GM03348 (cell line): ENCODE results near the gene BRINP3.

Experiments used
- DNase-seq: peaks from one replicate; pipeline ENCODE4 v3.0.0; 2012; ENCODE audit warnings: low spot score

The BRINP3 gene

DNA sequence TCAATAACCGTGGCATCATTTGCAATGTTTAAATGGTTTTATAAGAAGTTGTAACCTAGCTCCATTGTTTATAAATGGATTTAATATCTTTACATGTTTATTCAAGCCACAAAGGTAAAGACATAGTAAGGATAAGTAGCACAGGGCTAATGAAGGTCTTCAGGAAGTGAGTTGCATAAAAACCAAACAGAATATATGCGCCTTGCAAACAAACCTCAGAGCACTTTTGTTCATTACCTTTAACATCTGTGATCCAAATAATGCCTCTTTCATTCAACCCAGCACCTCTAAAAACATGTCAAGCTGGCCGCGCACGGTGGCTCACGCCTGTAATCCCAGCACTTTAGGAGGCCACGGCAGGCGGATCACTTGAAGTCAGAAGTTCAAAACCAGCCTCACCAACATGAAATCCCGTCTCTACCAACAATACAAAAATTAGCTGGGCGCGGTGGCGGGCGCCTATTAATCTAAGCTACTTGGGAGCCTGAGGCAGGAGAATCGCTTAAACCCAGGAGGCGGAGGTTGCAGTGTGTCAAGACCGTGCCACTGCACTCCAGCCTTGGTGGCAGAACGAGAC lies 25.3 kb downstream of the BRINP3 start:
- no peak for DNase-seq

DNA sequence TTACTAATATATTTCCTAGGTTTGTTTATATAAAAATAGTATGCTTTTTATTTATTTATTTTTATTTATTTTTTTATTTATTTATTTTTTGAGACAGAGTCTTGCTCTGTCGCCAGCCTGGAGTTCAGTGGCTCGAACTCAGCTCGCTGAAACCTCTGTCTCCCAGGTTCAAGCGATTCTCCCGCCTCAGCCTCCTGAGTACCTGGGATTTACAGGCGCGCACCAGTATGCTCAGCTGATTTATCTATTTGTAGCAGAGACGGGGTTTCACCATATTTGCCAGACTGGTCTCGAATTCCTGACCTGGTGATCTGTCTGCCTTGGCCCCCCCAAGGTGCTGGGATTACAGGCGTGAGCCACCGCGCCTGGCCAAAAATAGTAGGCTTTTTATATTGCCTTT lies 33.2 kb downstream of the BRINP3 start:
- no peak for DNase-seq

DNA sequence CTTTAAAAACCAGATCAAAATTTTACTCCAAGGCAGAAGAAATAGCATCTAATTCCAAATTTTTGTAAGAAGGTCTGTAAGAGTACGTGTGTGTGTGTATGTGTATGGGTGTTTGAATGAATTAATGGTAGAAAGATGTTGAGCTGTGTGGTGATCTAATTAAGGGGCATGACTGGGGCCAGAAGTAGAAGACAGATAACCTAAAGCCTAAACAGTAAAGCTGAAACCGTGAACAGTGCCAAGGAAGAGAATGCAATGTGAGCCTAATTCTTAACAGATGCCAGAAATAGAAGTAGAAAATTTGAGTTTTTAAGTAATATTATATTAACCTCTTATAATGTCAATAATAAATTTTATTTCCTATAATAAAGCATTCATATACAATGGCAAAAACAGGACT lies 38.2 kb downstream of the BRINP3 start:
- DNase-seq: no peak

DNA sequence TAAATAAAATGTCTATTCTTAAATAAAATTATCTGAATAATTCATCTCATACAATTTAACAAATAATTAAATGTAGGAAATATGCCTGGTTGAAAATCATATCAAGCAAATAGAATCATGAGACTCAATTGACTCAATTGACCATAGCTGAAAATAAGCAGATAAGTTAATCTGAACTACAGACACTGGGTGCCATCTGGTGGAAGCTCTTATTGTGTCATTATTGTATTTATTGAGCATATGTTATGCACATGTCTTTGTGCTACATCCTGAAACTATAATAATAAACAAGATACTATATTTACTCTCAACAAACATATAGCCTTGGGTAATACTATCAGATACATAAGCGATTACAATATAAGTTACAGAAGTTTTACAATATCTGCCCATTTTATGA lies 41.0 kb downstream of the BRINP3 start:
- no peak for DNase-seq

DNA sequence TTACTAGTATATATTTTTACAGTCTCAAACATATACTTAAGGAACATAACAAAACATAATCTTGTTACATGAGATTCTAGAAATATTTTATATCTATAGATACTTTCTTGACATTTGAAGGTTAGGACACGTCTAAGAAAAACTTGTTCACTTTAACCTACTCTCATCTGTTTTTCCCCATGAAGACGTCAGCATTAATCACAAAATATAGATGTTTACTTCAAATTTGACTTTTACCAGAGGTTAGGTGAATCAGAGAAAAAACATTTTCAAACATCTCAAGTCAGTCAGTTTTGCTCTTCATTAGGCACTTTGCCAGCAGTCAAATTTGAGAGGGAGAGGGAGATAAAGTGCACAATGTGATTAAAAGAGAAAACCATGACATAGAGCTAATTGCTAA lies 47.7 kb downstream of the BRINP3 start:
- DNase-seq: no peak

DNA sequence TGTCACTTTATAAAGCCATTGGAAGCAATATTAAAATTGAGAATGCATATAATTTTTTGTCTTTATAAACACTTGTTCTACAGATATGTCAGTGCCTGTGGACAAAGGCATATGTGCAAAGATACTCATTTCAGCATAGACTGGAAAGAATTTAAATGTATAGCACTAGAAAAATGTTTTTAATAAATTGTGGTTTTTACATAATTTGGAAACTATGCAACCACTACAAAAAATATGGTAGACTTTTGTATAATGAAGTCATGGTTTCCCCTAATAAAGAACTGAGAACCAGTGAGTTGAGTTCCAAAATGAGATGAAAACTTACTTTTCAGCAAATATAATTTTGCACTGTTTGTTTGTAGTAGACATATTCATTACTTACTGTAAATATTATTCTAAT lies 48.5 kb downstream of the BRINP3 start:
- no peak for DNase-seq

DNA sequence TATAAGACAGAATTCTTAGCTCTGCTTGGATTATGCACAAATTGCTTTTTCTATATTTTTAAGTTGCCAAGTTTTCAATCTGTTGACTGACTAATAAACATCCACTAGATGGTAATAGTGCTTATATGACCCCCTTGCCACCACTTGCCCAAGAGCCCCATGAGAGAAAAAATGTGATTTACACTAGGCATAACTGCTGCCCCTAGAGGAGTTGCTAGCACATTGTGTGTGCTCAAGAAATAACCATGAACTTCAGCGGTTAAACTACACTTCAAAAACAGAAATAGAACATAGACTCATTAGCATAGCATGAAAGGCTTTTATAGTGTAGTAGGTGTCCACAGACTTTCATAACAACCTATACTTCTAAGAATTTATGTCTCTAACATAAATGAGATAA lies 61.4 kb downstream of the BRINP3 start:
- DNase-seq: no peak

DNA sequence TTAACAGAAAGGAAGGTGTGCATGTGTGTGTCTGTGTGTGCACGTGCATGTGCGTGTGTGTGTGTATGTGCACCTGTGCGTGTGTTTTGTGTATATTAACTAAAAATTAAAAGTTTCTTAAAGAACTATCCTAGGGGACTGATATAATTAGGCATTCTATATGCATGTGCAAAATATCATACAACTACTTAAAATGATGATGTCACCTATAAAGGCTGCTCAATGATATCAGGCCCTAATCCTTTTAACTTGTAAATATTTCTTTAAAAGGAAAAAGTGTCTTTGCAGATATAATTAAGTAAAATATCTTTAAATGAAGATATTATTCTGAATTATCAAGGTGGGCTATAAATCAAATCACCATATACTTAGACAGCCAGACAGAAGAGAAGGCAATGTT lies 64.5 kb downstream of the BRINP3 start:
- no peak for DNase-seq

DNA sequence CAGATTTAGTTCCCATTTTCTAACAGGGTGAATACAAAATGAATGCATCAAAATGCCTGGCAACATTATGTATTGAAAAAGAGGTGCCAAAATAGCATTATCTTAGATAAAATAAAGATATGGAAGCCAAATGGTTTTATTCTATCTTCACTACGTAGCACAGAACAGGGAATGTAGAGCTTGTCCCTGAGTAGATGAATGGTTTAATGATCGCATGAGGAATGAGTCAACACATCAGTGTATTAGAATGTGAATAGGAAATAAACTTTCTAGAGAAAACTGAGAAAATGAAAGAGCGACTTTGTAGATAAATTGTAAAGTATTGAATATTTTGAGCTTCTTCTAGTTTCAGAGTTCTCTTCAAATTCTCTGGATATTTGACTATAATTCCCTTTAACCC lies 74.3 kb downstream of the BRINP3 start:
- no peak for DNase-seq

DNA sequence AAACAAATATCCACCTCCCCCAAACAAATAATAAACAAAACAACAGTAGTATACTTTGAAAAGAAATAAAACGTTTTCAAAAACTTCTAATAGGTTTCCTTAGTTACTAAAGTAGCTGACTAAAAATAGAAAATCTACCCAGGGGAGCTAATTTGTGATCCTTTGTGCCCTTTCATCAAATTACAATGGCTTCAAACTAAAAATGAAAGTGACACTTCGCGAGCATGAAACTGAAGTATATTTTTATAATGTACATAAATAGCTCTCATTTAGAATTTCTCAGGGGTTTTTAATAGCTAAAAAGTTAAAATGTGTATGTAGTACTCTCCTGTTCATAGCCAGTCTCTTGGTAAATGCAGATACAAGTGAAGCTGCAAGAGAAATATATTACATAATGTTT lies 78.4 kb downstream of the BRINP3 start:
- no peak for DNase-seq

DNA sequence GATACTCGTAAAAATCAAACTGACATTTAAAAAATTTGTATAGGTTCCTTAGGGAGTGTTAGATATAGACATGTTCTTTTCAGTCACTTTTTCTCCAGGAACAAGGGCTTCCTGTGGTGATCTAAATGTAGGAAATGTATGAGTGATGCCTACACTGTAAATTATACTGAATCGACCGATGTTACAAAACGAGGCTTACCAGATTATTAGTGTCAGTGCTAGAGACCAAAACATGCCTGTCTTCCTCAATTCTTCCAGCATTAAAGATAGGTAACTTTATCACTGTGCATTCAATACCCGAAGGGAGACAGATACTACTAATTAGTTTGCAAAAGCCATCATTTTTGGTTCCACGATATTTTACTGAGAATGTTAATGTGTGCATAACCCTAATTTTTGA lies 86.1 kb downstream of the BRINP3 start:
- no peak for DNase-seq

DNA sequence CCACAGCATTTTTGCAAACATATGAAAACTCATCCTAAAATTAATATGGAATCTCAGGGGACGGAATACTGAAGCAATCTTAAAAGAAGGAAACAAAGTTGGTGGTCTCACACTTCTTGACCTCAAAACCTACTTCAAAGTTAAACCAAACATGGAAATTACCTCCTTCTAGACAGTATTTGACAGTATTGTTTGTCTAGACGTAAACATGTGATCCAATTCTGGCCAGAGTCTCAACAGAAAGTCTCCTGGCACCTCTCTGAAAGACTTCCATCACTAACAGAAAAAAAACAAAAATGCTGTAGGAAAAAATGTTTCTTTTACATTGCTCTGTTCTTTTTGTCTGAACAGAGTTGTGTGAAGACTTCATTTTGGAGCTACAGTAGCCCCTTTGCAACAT lies 99.7 kb downstream of the BRINP3 start:
- DNase-seq: no peak

DNA sequence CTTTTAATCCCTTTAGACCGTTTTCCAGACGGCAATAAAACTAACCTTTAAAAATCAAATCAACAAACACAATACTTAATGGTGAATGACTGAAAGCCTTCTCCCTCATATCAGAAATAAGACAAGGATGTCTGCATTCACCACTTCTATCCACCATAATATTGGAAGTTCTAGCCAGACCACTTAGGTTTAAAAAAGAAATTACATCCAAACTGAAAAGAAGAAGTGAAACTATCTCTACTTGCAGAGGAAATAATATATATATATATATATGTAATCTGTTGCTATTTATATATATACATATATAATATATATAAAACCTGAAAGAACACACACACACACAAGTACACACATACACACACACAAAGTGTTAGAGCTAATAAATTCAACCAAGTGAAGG lies 100.4 kb downstream of the BRINP3 start:
- DNase-seq: no peak

DNA sequence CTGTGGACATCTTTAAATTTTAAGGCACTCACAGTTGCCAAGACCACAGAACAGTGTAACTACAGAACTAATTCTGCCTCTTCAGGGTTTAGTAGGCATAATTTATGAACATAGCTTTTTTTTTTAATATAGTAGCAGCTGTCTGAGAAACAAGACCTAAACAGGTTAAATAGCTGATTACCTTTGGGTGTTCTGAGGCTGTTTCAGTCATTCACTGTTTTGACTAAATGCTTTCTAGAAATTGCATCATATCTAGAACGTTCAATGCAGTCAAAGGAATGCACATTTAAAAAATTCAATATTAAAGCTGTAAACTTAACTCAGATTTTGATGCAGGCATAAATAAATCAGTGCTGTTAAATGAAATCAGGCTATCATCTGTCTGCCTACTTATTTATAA lies 101.6 kb downstream of the BRINP3 start:
- DNase-seq: no peak

DNA sequence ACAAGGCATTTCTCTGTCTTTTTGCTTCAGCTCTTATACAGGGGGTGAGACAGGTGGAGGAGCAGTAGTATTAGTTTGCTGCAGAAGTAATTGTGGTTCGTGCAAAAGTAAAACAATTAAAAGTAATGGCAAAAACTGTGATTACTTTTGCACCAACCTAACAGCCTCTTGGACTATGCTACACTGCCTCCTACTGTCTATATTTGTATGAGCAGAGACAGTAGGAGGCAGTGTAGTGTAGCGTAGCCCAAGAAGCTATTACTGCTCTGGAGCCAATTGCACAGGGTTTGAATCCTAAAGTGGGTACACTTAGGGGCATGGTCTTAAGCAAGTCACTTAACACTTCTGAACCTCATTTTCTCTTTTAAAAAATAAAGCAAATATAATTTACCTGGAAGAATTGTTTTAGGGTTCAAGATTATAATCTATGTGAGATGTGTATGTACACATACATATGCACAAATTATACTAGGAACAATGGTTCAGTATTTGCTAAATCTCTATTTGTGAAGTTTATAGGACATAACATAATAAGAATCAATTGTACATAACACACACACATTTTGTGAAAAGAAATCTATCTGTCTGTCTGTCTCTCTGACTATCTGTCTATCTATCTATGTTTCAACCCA lies 103.8 kb downstream of the BRINP3 start:
- DNase-seq: no peak

DNA sequence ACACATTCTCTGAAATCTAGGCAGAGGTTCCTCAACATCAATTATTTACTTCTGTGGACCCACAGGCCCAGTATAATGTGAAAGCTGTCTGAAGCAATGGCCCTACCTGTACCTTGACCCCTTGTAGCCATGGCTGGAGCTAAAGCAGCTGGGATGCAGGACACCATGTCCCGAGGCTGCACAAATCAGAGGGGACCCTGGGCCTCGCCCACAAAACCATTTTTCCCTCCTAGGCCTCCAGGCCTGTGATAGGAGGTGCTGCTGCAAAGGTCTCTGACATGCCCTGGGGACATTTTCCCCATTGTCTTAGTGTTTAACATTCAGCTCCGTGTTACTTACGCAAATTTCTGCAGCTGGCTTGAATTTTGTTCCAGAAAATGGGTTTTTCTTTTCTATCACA lies 110.5 kb downstream of the BRINP3 start:
- DNase-seq: no peak

DNA sequence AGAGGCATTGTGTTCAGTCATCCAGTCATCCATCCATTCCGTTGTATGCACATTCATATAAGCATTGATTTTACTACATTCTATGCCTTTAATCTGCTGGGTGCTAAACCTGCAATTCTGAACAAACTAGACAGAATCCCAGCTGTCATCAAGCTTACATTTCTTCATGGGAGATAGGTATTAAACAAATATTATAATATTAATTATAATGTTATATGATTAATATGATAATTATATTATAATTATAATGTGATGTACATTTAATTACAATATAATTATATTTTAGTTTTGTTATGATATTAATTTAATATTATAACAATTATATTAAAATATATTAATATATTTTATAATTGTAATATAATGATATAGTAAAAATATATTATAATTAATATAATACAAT lies 112.4 kb downstream of the BRINP3 start:
- no peak for DNase-seq

DNA sequence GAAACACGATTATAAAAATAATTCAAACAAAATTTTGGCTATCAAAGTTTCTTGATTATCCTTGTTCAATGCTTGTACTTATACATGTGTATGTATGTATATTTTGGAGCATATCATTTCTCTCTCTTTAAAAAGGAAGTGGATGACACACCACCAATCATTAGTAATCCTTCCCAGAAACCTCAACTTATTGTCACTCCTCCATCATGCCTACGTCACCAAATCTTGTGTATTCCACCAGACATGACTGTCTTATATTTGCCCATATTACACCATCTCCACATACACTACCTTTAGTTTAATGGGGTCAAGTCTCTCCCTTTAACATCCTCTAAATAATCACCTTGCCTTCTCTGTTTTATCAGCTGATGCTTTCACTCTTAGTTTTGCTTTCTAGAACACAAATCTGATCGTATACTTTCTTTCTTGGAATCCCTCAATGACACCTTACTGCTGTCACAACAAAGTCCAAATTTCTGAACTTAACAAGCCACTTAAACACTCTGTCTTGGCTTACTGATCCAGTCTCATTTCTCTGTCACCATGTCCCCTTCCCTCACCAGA lies 124.0 kb downstream of the BRINP3 start:
- DNase-seq: no peak

DNA sequence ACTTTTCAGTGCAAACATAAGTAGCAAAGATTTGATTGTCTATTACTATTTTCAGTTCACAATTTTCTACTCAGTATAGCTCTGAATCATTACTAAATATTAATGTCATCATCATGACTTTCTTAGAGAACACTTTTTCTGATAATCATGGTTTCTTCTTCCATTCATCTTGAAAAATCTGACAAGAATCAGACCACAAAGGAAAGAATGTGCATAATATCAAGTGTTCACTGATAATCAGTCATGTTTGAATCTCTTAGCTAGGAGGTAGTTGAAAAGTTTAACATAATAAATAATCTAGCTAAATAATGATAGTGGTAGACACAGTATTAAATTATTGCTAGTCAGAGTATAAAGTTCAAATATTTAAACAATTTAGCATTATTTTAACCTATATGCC lies 133.2 kb downstream of the BRINP3 start:
- DNase-seq: no peak

DNA sequence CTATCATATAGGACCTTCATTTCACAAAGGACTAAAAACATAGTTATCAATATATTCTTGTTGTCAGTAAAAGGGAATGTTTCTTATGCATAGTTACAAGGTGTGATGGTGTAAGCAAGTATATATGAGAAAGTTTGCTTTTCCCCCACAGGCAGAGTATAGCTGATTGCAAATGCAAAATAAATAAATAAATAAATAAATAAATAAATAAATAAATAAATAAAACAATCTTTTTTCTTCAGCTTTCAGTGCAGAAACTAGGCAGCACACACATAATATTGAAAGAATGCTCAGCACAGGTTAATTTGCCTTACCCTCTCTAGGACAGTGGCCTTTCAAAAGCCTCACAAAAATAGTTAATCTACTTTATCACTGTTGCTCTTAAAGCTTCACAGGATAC lies 138.8 kb downstream of the BRINP3 start:
- DNase-seq: no peak

DNA sequence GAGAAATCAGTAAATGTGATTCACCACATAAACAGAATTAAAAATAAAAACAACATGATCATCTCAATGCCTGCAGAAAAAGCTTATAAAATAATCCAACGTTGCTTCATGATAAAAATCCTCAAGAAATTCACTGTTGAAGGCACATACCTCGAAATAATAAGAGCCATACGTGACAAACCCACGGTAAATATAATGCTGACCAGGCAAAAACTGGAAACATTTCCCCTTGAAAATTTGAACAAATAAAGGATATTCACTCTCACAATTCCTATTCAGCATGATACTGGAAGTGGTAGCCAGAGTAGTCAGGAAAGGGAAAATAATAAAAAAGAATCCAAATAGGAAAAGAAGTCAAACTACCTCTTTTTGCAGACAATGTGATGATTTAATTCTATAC lies 148.8 kb downstream of the BRINP3 start:
- DNase-seq: no peak

DNA sequence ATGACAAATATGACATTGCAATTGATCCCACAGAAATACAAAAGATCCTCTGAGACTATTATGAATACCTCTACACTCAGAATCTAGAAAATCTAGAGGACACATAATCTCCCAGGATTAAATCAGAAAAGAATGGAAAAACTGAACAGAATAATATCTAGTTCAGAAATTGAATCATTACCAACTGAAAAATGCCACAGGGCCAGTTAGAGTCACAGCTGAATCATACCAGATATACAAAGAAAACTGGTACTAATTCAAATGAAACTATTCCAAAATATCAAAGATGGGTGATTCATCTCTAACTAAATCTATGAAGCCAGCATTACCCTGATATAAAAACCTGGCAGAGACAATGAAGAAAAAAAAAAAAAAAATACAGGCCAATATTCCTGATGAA lies 149.3 kb downstream of the BRINP3 start:
- no peak for DNase-seq

DNA sequence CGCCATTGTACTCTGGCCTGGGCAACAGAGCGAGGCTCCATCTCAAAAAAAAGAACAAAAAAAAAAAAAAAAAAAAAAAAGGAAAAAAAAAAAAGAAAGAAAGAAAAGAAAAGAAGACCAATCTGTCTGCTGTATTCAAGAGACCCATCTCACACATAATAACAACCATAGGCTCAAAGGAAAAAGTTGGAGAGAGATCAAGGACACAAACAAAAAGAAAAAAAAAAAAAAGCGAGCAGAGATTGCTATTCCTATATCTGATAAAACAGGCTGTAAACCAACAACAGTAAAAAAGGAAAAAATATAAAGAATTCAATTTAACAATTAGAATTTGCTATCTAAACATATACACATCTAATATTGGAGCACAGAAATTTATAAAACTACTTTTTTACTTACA lies 150.4 kb downstream of the BRINP3 start:
- no peak for DNase-seq

DNA sequence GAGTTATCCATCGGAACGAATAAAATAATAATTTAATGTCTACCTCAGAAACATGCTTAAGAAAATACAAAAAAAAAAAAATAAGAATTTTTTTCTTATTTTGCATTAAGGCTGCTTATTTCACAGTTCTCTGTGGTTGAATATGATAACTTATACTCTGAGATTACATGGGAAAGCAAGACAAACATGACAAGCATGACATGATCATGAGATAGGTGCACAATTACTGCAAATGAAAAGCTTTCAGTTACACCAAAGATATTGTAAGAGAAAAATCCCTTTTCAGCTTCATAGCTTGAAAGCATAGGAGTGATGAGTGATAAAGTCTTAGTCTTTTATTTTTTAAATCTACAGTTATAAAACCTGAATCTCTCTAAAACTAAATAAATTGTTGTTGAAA lies 154.1 kb downstream of the BRINP3 start:
- DNase-seq: no peak
